Liver (tissue), 3 donors: Measurements from ENCODE around the gene GLMN.

Experiments
- CTCF ChIP-seq: fragments of 150-350 bp; IDR thresholded peaks from 2 replicates; pipeline ENCODE4 v1.5.1; 2017; ENCODE audit warnings: improper control_type of control experiment, low read depth, low read length; ENCODE audit not compliant: missing input control
- SP1 ChIP-seq: IDR thresholded peaks from 2 replicates; pipeline ENCODE4 v1.6.1; 2018; ENCODE audit warnings: antibody characterized with exemption, mild to moderate bottlenecking
- donor health status: healthy.
- donor health status: healthy.

- TF ChIP-seq CTCF (no peak), SP1 (no peak)
These were observed 2.2 kb upstream of the GLMN start for GRCh38 chr1:92301021-92301420.
